GM21526 (cell line): ENCODE results near the gene NEUROD6.

Experiments
- ATAC-seq: cut with Tn5 transposase; IDR thresholded peaks from one replicate; pipeline ENCODE4 v1.9.1; 2021; ENCODE audit warnings: moderate library complexity; ENCODE audit not compliant: unreplicated experiment, low FRiP score

The NEUROD6 gene

GRCh38 chr7:31340603-31341002 lies at the start of gene NEUROD6:
Gene NEUROD6, minus strand, starts transcription at chr7:31340726. Its CDS starts 1,458 bp downstream, at chr7:31339268.
- no peak for ATAC-seq

- ATAC-seq: no peak
These were observed 43.9 kb upstream of the NEUROD6 start for GRCh38 chr7:31384466-31384865.

- ATAC-seq: no peak
These were observed 42.2 kb upstream of the NEUROD6 start for GRCh38 chr7:31382722-31383121.

GRCh38 chr7:31373337-31374289 lies 33.1 kb upstream of the NEUROD6 start:
- ATAC-seq: peak; percentile 73

- ATAC-seq: no peak
These were observed 31.9 kb upstream of the NEUROD6 start for GRCh38 chr7:31372231-31372959.

GRCh38 chr7:31371621-31372020 lies 31.1 kb upstream of the NEUROD6 start:
- ATAC-seq: no peak

- no peak for ATAC-seq
These were observed 30.1 kb upstream of the NEUROD6 start for GRCh38 chr7:31370609-31371008.

- no peak for ATAC-seq
These were observed 28.1 kb upstream of the NEUROD6 start for GRCh38 chr7:31368620-31369019.

- no peak for ATAC-seq
These were observed 23.0 kb upstream of the NEUROD6 start for GRCh38 chr7:31363496-31363895.

GRCh38 chr7:31363051-31363450 lies 22.5 kb upstream of the NEUROD6 start:
- no peak for ATAC-seq

GRCh38 chr7:31362401-31362800 lies 21.9 kb upstream of the NEUROD6 start:
- no peak for ATAC-seq

GRCh38 chr7:31358467-31358866 lies 17.9 kb upstream of the NEUROD6 start:
- ATAC-seq: no peak

GRCh38 chr7:31345421-31345820 lies 4.9 kb upstream of the NEUROD6 start:
- no peak for ATAC-seq

GRCh38 chr7:31343516-31344305 lies 3.2 kb upstream of the NEUROD6 start:
- no peak for ATAC-seq

GRCh38 chr7:31341141-31341540 lies 615 bp upstream of the NEUROD6 start:
- ATAC-seq: no peak

GRCh38 chr7:31340051-31340450 lies 475 bp downstream of the NEUROD6 start:
- ATAC-seq: no peak

- ATAC-seq: no peak
These were observed 1.8 kb downstream of the NEUROD6 start for GRCh38 chr7:31338706-31339105.

- no peak for ATAC-seq
These were observed 3.4 kb downstream of the NEUROD6 start for GRCh38 chr7:31337002-31337565.

- no peak for ATAC-seq
These were observed 4.1 kb downstream of the NEUROD6 start for GRCh38 chr7:31336202-31337001.

GRCh38 chr7:31335884-31336201 lies 4.7 kb downstream of the NEUROD6 start:
- ATAC-seq: no peak
